BE2C (cell line): ENCODE data around the gene FAT2.

Source experiments
- DNase-seq: peaks from one replicate; pipeline ENCODE4 v3.0.0-alpha.2; 2020
- H3K27me3 ChIP-seq: fragments of 250-450 bp; sonication (Bioruptor Pico); 2 replicates; pipeline ENCODE4 v1.5.1; 2020; ENCODE audit warnings: mild to moderate bottlenecking
- H3K36me3 ChIP-seq: fragments of 250-450 bp; sonication (Bioruptor Pico); 2 replicates; pipeline ENCODE4 v1.5.1; 2020; ENCODE audit warnings: mild to moderate bottlenecking
- H3K4me1 ChIP-seq: fragments of 250-450 bp; sonication (Bioruptor Pico); 2 replicates; pipeline ENCODE4 v1.5.1; 2020
- H3K4me3 ChIP-seq: 2 replicates; pipeline ENCODE4 v1.5.1; 2011; ENCODE audit warnings: low read depth, low read length
- H3K9me3 ChIP-seq: fragments of 250-450 bp; sonication (Bioruptor Pico); 2 replicates; pipeline ENCODE4 v1.5.1; 2020
- TF ChIP-seq, protein P1 (sequence below): IDR thresholded peaks from 2 replicates; pipeline ENCODE4 v1.5.1; 2012; ENCODE audit warnings: mild to moderate bottlenecking, low read depth, low read length

Gene FAT2

DNA sequence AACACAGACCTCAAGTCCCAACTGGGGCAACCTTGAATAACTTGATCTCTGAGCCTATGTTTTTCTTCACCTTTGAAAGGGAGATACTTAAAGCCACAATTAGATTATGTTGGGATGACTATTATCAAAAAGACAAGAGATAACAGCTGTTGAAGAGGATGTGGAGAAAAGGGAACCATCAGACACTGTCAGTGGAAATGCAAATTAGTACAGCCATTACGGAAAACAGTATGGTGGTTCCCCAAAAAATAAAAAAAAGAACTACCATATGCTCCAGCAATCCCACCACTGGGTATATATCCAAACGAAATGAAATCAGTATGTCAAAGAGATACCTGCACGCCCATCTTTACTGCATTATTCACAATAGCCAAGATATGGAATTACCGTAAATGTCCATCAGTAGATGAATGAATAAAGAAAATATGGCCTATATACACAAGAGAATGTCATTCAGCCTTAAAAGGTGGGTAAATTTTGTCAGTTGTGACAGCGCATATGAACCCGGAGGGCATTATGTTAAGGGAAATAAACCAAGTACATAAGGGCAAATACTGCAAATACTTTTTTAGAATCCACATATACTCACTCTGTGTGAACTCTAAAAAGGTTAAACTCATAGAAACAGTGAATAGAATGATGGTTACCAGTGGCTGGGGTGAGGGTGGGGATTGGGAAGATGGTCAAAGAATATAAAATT lies 12.7 kb downstream of the FAT2 start:
- H3K4me3 ChIP-seq = no peak overlapping the region
- DNase-seq = no peak
- H3K9me3 ChIP-seq = no peaks in the 10 kb centered on the region
- no peaks in the 10 kb centered on the region for H3K4me1 ChIP-seq
- TF ChIP-seq, protein P1, sequence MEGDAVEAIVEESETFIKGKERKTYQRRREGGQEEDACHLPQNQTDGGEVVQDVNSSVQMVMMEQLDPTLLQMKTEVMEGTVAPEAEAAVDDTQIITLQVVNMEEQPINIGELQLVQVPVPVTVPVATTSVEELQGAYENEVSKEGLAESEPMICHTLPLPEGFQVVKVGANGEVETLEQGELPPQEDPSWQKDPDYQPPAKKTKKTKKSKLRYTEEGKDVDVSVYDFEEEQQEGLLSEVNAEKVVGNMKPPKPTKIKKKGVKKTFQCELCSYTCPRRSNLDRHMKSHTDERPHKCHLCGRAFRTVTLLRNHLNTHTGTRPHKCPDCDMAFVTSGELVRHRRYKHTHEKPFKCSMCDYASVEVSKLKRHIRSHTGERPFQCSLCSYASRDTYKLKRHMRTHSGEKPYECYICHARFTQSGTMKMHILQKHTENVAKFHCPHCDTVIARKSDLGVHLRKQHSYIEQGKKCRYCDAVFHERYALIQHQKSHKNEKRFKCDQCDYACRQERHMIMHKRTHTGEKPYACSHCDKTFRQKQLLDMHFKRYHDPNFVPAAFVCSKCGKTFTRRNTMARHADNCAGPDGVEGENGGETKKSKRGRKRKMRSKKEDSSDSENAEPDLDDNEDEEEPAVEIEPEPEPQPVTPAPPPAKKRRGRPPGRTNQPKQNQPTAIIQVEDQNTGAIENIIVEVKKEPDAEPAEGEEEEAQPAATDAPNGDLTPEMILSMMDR = no peak
- no peaks in the 10 kb centered on the region for H3K36me3 ChIP-seq
- H3K27me3 ChIP-seq = no peaks in the 10 kb centered on the region

DNA sequence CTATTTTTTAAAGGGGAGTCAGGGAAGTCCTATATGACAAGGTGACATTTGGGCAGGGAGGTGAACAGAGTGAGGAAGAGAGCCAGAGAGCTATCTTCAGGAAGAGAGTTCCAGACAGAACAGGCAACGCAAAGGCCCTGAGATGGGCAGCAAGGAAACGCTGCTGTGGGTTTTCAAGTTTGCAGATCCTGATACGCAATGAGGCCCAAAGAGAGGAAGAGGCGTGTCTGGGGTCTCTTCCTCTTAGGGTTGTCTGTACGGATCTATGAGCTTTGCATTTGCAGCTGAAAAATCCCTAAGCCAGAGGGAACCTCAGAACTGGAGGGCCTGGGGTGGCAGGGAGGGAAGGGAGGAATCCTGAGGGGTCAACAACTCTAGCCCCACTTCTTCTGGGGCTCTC lies 13.6 kb downstream of the FAT2 start:
- H3K36me3 ChIP-seq = no peaks in the 10 kb centered on the region
- no peaks in the 10 kb centered on the region for H3K9me3 ChIP-seq
- TF ChIP-seq, protein P1 = no peak
- DNase-seq = no peak
- no peaks in the 10 kb centered on the region for H3K27me3 ChIP-seq
- H3K4me3 ChIP-seq = no peak overlapping the region
- H3K4me1 ChIP-seq = no peaks in the 10 kb centered on the region

GRCh38 chr5:151574444-151574996 lies 16.6 kb downstream of the FAT2 start:
- H3K27me3 ChIP-seq = no peaks in the 10 kb centered on the region
- TF ChIP-seq, protein P1 = no peak
- peaks cover 13% of the 10 kb centered on the region for H3K4me1 ChIP-seq

DNA sequence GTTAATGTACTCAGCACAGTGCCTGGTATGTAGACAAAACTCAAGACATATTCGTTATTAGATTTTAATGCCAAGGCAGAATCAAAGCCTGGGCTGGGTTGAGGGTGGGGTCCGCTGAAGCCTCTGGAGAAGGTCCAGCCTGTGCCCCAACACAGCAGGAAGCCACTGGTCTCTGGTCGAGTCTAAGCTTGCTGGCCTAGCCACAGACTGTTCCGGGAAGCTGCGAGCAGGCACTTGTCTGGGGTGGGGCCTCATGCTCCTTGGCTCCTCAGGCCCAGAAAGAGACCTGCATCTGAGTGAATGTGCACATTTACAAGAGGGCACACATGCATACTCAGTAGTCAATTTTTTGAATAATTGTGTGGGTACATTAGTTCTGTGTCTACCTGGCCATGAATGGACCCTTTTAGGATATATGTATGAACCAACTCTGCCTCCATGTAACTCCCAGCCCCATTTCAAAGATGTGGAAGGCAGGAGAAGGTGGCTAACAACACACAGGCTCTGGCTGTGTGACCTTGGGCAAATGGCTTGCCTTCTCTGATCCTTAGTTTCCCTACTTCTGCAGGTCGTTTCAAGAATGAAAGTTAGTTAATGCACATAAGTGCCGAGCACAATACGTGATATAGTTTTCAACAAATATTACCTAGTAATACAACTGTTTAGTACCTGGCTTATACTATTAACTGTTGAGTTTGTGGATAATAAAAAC lies 18.3 kb downstream of the FAT2 start:
- DNase-seq = no peak
- Histone ChIP-seq H3K36me3 (no peaks in the 10 kb centered on the region), H3K4me1 (peaks cover 14% of the 10 kb centered on the region), H3K27me3 (no peaks in the 10 kb centered on the region), H3K9me3 (no peaks in the 10 kb centered on the region), H3K4me3 (no peak overlapping the region)
- TF ChIP-seq, protein P1 = no peak

More at GRCh38 chr5:151574444-151574996, 16.6 kb downstream of the FAT2 start:
- H3K9me3 ChIP-seq = no peaks in the 10 kb centered on the region
- no peak overlapping the region for H3K4me3 ChIP-seq
- no peaks in the 10 kb centered on the region for H3K36me3 ChIP-seq
- no peak for DNase-seq

DNA sequence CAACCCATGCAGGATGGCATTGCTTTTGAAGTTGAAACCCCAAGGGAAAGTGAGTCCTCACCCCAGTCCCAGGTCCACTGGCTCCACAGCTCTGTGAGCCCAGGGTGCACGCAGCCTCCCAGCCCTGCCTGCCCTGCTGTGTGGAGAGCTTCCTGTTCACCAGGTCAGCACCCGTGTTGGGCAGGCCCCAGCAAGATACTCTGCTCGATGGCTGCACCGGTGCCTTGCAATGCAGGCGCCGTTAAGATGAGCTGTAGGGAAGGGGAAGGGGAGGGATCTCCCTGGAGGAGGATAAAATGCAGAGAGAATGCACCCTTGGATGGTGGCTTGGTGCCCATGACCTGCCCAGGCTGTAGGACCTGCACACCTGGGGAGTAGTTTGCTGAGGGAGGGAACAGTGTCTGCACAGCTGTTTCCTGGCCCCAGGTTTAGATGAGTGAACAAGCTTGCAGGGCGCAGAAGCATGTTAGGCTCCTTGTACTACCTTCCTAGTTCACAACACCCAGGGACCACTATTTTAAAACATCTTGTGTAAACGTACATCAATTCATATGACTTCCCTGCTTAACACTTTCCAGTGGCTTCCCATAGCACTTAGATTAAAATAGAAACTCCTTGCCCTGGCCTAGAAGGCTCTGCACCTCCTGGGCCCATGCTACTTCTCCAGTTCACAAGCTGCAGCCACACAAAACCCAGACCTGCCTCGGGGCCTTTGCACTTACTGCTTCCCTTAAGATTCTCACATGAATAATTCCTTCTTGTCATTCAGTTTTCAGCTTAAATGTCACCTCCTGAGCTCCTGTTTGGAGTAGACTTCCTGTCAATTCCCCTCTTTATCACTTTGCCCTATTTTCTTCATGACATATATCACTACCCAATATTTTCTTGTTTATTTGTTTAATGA lies 19.6 kb downstream of the FAT2 start:
- no peaks in the 10 kb centered on the region for H3K27me3 ChIP-seq
- H3K9me3 ChIP-seq = no peaks in the 10 kb centered on the region
- TF ChIP-seq, protein P1 = no peak
- peaks cover 14% of the 10 kb centered on the region for H3K4me1 ChIP-seq
- no peak for DNase-seq
- H3K4me3 ChIP-seq = no peak overlapping the region
- H3K36me3 ChIP-seq = no peaks in the 10 kb centered on the region
